Measurements from ENCODE around the gene DNAJC11. TPM values are rescaled to one million over a fixed set of nuclear protein-coding genes. Genes with fewer than 3 reads are reported as not detected.

Gene DNAJC11
- polyA plus RNA-seq, 1 of the 3 experiments (the other 2 are of a cell fraction) = 38.2 TPM

DNA sequence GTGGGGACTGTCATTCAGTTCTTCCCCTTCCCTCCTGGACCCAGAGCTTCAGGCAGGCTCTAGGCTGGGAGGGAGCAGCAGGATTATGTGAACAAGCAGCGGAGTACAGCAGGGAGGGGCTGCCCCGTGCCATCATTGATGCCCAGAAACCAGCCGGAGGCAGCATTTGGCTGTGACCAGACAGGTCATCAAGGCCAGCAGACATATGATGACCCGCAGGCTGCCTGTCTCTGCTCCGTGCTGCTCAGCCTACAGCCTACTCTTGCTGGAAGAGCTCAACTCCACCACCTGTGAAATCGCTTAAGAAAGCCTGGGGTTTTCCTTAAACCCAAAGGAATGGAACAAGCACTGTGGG, 103.9 kb downstream of the DNAJC11 start:
- Histone ChIP-seq H3F3A (replicated peaks; ENCODE audit: insufficient read depth) (no peaks in the 10 kb centered on the region), H3K4me2 (no peak overlapping the region), H3K9ac (no peak overlapping the region), H4K20me1 (ENCODE audit: insufficient read depth) (peaks cover 24% of the 10 kb centered on the region; the same call in 1 of the 2 replicates), H3K27me3 (ENCODE audit: insufficient read depth) (no peaks in the 10 kb centered on the region), H3K9me3 (no peaks in the 10 kb centered on the region), H3K36me3 (replicated peaks in 1 of 2; ENCODE audit: control insufficient read depth in 1 of 2, insufficient read depth in 2 of 2, low read length in 1 of 2) (peaks cover 4 to 34% of the 10 kb centered on the region in 2 experiments), H3K27ac (ENCODE audit: low read depth in 2 of 2, low read length in 1 of 2) (no peak overlapping the region), H3K9me2 (no peaks in the 10 kb centered on the region), H3K79me2 (ENCODE audit: insufficient read depth) (peaks cover 59% of the 10 kb centered on the region), H3K4me3 (ENCODE audit: low read depth in 2 of 2, low read length in 1 of 2) (no peak overlapping the region), H3K4me1 (ENCODE audit: control insufficient read depth in 1 of 2, insufficient read depth in 2 of 2, low read depth in 1 of 2, low read length in 1 of 2) (peaks cover 0 to 26% of the 10 kb centered on the region in 2 experiments; a peak in 1 of 4 replicates), H2AFZ (ENCODE audit: low read depth) (no peak overlapping the region)
- ChIA-PET CTCF (no interaction called here), POLR2A (no interaction called here)
- 100% methylated on average over 2 of the region's 6 CpGs for WGBS (ENCODE audit: low lambda C conversion rate)
- DNase-seq = no peak
- TF ChIP-seq, protein P1, sequence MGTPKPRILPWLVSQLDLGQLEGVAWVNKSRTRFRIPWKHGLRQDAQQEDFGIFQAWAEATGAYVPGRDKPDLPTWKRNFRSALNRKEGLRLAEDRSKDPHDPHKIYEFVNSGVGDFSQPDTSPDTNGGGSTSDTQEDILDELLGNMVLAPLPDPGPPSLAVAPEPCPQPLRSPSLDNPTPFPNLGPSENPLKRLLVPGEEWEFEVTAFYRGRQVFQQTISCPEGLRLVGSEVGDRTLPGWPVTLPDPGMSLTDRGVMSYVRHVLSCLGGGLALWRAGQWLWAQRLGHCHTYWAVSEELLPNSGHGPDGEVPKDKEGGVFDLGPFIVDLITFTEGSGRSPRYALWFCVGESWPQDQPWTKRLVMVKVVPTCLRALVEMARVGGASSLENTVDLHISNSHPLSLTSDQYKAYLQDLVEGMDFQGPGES (IDR thresholded peaks at IDR 0.05; ENCODE audit: low read depth, low read length) = no peak
- TF ChIP-seq CHD2 (IDR thresholded peaks at IDR 0.05; ENCODE audit: low read length, partially characterized antibody) (no peak), FOXM1 (IDR thresholded peaks at IDR 0.05; ENCODE audit: low read depth) (no peak), SMC3 (IDR thresholded peaks at IDR 0.05; ENCODE audit: low read depth, low read length) (no peak), NFIC (IDR thresholded peaks at IDR 0.05; ENCODE audit: borderline replicate concordance) (no peak), ELF1 (IDR thresholded peaks at IDR 0.05) (no peak), RXRA (IDR thresholded peaks at IDR 0.05; ENCODE audit: borderline replicate concordance, low read depth) (no peak), POLR2AphosphoS5 (IDR thresholded peaks at IDR 0.05; ENCODE audit: low read depth, low read length) (no peak), YY1 (IDR thresholded peaks at IDR 0.05; ENCODE audit: low read depth) (no peak), EZH2phosphoT487 (IDR thresholded peaks at IDR 0.05; ENCODE audit: borderline replicate concordance, low read depth) (no peak), TEAD4 (IDR thresholded peaks at IDR 0.05; ENCODE audit: borderline replicate concordance, insufficient read depth) (no peak), EP300 (IDR thresholded peaks at IDR 0.05; ENCODE audit: borderline replicate concordance in 1 of 2, low read depth in 1 of 2, low read length in 1 of 2) (no peak)
- TF ChIP-seq, protein P2, sequence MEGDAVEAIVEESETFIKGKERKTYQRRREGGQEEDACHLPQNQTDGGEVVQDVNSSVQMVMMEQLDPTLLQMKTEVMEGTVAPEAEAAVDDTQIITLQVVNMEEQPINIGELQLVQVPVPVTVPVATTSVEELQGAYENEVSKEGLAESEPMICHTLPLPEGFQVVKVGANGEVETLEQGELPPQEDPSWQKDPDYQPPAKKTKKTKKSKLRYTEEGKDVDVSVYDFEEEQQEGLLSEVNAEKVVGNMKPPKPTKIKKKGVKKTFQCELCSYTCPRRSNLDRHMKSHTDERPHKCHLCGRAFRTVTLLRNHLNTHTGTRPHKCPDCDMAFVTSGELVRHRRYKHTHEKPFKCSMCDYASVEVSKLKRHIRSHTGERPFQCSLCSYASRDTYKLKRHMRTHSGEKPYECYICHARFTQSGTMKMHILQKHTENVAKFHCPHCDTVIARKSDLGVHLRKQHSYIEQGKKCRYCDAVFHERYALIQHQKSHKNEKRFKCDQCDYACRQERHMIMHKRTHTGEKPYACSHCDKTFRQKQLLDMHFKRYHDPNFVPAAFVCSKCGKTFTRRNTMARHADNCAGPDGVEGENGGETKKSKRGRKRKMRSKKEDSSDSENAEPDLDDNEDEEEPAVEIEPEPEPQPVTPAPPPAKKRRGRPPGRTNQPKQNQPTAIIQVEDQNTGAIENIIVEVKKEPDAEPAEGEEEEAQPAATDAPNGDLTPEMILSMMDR (IDR thresholded peaks at IDR 0.05) = no peak
- TF ChIP-seq, protein P3, sequence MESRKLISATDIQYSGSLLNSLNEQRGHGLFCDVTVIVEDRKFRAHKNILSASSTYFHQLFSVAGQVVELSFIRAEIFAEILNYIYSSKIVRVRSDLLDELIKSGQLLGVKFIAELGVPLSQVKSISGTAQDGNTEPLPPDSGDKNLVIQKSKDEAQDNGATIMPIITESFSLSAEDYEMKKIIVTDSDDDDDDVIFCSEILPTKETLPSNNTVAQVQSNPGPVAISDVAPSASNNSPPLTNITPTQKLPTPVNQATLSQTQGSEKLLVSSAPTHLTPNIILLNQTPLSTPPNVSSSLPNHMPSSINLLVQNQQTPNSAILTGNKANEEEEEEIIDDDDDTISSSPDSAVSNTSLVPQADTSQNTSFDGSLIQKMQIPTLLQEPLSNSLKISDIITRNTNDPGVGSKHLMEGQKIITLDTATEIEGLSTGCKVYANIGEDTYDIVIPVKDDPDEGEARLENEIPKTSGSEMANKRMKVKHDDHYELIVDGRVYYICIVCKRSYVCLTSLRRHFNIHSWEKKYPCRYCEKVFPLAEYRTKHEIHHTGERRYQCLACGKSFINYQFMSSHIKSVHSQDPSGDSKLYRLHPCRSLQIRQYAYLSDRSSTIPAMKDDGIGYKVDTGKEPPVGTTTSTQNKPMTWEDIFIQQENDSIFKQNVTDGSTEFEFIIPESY (IDR thresholded peaks at IDR 0.05; ENCODE audit: borderline replicate concordance, low read depth) = no peak
- TF ChIP-seq, protein P4, sequence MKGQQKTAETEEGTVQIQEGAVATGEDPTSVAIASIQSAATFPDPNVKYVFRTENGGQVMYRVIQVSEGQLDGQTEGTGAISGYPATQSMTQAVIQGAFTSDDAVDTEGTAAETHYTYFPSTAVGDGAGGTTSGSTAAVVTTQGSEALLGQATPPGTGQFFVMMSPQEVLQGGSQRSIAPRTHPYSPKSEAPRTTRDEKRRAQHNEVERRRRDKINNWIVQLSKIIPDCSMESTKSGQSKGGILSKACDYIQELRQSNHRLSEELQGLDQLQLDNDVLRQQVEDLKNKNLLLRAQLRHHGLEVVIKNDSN (IDR thresholded peaks at IDR 0.05; ENCODE audit: borderline replicate concordance, low read depth) = no peak
- TF ChIP-seq, protein P5, sequence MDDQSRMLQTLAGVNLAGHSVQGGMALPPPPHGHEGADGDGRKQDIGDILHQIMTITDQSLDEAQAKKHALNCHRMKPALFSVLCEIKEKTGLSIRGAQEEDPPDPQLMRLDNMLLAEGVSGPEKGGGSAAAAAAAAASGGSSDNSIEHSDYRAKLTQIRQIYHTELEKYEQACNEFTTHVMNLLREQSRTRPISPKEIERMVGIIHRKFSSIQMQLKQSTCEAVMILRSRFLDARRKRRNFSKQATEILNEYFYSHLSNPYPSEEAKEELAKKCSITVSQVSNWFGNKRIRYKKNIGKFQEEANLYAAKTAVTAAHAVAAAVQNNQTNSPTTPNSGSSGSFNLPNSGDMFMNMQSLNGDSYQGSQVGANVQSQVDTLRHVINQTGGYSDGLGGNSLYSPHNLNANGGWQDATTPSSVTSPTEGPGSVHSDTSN (IDR thresholded peaks at IDR 0.05) = no peak

Measured in SK-N-SH (cell line).